ENCODE data around the gene SNAP25. TPM values are rescaled to one million over a fixed set of nuclear protein-coding genes. Genes with fewer than 3 reads are reported as not detected.

The SNAP25 gene
- total RNA-seq, 4 donors from 2014 or later = 0.34 to 2.1 TPM; not detected in 2

- DNase-seq (ENCODE audit: low spot score in 2 of 2) = no peak
- intact Hi-C loops (cut with DNase I; ENCODE audit: low total_unique reads) = no loop called here
- H3K4me3 ChIP-seq (ENCODE audit: low read depth, poor library complexity, severe bottlenecking) = no peak overlapping the region
- 77 to 82% methylated on average over 3 of the region's 3 CpGs for whole genome bisulfite sequencing, 2 donors
- TF ChIP-seq, protein P1, sequence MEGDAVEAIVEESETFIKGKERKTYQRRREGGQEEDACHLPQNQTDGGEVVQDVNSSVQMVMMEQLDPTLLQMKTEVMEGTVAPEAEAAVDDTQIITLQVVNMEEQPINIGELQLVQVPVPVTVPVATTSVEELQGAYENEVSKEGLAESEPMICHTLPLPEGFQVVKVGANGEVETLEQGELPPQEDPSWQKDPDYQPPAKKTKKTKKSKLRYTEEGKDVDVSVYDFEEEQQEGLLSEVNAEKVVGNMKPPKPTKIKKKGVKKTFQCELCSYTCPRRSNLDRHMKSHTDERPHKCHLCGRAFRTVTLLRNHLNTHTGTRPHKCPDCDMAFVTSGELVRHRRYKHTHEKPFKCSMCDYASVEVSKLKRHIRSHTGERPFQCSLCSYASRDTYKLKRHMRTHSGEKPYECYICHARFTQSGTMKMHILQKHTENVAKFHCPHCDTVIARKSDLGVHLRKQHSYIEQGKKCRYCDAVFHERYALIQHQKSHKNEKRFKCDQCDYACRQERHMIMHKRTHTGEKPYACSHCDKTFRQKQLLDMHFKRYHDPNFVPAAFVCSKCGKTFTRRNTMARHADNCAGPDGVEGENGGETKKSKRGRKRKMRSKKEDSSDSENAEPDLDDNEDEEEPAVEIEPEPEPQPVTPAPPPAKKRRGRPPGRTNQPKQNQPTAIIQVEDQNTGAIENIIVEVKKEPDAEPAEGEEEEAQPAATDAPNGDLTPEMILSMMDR (IDR thresholded peaks at IDR 0.05) = no peak
- no peak for TF ChIP-seq POLR2A (IDR thresholded peaks at IDR 0.05)
These were observed 50.0 kb downstream of the SNAP25 start for GRCh38 chr20:10268636-10269035.

- DNase-seq (ENCODE audit: low spot score in 2 of 2) = no peak
- H3K4me3 ChIP-seq (ENCODE audit: low read depth, poor library complexity, severe bottlenecking) = no peak overlapping the region
- TF ChIP-seq, protein P1 (IDR thresholded peaks at IDR 0.05) = no peak
- TF ChIP-seq POLR2A (IDR thresholded peaks at IDR 0.05) = no peak
- intact Hi-C loops (cut with DNase I; ENCODE audit: low total_unique reads) = no loop called here
These were observed 52.0 kb downstream of the SNAP25 start for GRCh38 chr20:10270630-10271029.

DNA sequence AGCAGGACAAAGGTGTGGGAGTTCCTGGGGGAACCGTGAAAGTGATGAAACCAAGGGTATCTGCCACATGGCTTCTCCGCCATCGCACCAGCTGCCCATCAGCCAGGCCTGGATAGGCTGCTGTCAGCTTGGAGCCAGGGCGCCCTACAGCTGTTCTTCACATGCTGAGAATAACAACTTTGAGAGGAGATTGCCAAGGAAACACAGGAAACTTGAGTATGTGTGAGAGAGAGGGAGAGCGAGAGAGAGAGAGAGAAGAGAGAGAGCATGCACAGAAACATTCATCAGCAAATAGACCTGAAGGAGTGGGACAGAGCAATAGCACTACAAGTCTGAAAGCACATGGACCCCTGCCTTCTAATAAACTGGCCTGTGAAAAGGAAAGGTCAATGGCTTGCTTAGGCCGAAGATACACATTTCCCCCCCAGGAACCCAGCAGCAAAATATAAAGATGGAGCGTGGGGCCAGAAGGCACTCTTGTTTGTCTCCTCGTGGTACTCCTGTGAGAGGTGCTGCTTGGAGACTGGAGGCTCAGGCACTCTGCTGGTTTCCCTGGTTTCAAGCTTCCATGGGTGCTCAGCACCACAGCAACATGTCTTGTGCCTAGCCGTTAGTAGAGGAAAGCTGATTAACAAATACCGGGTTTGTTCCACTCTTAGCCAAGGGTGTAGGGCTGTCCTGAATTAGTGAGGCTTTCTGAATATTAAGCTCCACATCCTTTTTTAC, 53.0 kb downstream of the SNAP25 start:
- TF ChIP-seq, protein P1 (IDR thresholded peaks at IDR 0.05) = no peak
- no peak for TF ChIP-seq POLR2A (IDR thresholded peaks at IDR 0.05)
- intact Hi-C loops (cut with DNase I; ENCODE audit: low total_unique reads) = no loop called here
- 64 to 76% methylated on average over 10 of the region's 10 CpGs for WGBS, 2 donors
- DNase-seq (ENCODE audit: low spot score in 2 of 2) = no peak
- H3K4me3 ChIP-seq (ENCODE audit: low read depth, poor library complexity, severe bottlenecking) = no peak overlapping the region

DNA sequence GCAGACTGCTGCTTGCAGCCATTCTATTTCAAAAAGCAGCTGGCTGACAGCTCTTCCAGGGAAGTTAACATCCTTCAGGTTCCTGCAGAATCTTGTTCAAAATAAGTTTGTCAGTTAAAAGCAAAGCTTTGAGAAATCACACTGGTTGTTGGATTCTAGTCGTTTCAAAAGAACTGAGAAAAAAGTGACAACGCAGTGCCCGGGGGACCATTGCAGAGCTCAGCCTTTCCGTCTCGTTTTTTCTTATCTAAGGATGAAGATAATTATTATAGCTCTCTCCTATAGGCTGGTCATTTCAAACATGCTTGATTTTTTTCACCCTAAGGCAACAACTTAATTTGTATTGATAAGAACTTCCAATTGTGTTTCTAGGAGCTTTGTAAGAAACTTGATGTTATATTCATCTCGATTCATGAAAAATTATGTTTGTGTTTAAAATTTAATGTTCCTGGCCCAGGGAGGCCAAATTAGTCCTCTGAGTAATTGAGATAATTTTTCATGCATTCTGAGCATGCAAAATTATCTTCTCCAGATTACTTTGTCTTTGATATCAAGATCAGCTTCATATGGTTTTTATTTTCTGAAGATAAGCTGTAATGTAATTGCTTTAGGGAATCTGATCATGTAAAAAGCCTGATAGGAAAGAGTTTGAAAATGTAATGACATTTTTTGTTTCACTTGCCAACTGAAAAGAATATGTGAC, 58.4 kb downstream of the SNAP25 start:
- WGBS, 2 donors = 53 to 59% methylated on average over 6 of the region's 6 CpGs
- no peak overlapping the region for H3K4me3 ChIP-seq (ENCODE audit: low read depth, poor library complexity, severe bottlenecking)
- TF ChIP-seq, protein P1 (IDR thresholded peaks at IDR 0.05) = no peak
- TF ChIP-seq POLR2A (IDR thresholded peaks at IDR 0.05) = no peak
- intact Hi-C loops (cut with DNase I; ENCODE audit: low total_unique reads) = no loop called here
- DNase-seq (ENCODE audit: low spot score in 2 of 2) = no peak

- intact Hi-C loops (cut with DNase I; ENCODE audit: low total_unique reads) = no loop called here
- 76 to 80% methylated on average over 4 of the region's 4 CpGs for WGBS, 2 donors
- H3K4me3 ChIP-seq (ENCODE audit: low read depth, poor library complexity, severe bottlenecking) = no peak overlapping the region
- no peak for DNase-seq (ENCODE audit: low spot score in 2 of 2)
- TF ChIP-seq POLR2A (IDR thresholded peaks at IDR 0.05) = no peak
- TF ChIP-seq, protein P1 (IDR thresholded peaks at IDR 0.05) = no peak
These were observed 59.0 kb downstream of the SNAP25 start for GRCh38 chr20:10277616-10278015.
